ENCODE results near the gene EPHA6.

GRCh38 chr3:97656638-97657037 is 842.2 kb downstream of the EPHA6 start:
- no peak for TF ChIP-seq ZNF622 (IDR thresholded peaks at IDR 0.05)
- TF ChIP-seq ZNF207 (IDR thresholded peaks at IDR 0.05; ENCODE audit: borderline replicate concordance), result no peak
- TF ChIP-seq TCF3 (IDR thresholded peaks at IDR 0.05; ENCODE audit: borderline replicate concordance, insufficient read depth, low read depth, low read length), result no peak
- no peak for TF ChIP-seq POU2F2 (IDR thresholded peaks at IDR 0.05; ENCODE audit: borderline replicate concordance, low read depth, low read length)

Measured in GM12878 (cell line).